ENCODE measurements around the gene TNRC6C.

The TNRC6C gene, protein sequence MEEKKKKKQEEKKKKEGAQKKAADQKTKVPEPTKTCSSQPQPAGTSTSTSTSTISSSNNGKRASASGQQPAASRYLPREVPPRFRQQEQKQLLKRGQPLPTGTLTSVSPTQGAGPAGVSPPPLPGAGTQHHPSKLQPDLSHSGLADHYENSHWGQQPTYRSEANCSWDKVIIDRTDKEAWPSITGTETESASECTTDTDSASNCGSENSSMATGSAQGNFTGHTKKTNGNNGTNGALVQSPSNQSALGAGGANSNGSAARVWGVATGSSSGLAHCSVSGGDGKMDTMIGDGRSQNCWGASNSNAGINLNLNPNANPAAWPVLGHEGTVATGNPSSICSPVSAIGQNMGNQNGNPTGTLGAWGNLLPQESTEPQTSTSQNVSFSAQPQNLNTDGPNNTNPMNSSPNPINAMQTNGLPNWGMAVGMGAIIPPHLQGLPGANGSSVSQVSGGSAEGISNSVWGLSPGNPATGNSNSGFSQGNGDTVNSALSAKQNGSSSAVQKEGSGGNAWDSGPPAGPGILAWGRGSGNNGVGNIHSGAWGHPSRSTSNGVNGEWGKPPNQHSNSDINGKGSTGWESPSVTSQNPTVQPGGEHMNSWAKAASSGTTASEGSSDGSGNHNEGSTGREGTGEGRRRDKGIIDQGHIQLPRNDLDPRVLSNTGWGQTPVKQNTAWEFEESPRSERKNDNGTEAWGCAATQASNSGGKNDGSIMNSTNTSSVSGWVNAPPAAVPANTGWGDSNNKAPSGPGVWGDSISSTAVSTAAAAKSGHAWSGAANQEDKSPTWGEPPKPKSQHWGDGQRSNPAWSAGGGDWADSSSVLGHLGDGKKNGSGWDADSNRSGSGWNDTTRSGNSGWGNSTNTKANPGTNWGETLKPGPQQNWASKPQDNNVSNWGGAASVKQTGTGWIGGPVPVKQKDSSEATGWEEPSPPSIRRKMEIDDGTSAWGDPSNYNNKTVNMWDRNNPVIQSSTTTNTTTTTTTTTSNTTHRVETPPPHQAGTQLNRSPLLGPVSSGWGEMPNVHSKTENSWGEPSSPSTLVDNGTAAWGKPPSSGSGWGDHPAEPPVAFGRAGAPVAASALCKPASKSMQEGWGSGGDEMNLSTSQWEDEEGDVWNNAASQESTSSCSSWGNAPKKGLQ (N-terminal part only)

DNA sequence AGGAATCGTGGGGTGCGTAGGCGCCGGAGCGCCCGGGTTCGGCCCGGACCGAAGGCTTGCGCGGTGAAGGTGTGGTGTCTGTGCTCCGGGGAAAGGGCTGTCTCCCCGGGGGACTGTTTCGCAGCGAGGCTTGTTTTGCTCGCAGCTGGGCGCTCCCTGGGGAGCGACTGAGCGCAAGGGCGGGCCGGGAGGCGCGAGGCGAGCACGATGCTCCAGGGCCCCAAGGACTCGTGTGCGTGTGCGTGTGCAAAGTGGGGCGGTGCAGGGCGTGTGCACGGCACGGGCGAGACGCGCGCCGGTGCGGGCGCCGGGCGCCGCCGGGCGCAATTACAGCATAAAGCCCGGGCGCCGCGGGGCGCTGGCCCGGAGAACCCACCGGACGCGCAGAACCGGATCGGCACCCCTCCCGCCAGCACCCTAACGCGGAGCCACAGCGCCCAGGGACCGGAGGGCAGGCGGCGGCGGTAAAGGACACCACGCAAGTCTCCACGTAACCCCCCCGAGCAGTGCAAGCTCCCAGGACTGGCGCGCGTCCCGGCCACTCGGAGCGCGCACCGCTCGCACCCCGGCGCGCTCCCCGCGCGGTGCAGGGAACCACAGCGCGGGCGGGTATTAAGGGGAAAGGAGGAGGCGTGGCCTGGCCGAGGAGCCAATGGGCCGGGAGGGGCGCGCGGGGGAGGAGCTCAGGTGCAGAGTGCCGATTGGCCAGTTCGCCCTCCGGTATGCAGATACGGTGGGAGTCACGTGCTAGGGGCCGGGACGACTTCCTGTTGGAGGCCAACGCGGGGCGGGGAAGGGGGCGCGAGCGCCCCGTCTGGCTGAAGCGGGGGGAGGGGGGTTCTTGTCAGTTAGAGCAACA, at the start of gene TNRC6C:
TSS of gene TNRC6C (plus strand) at position 847 of the 859 bp plus-strand sequence. CDS start 45,504 bp downstream, outside the sequence.
- TF ChIP-seq, protein P1, sequence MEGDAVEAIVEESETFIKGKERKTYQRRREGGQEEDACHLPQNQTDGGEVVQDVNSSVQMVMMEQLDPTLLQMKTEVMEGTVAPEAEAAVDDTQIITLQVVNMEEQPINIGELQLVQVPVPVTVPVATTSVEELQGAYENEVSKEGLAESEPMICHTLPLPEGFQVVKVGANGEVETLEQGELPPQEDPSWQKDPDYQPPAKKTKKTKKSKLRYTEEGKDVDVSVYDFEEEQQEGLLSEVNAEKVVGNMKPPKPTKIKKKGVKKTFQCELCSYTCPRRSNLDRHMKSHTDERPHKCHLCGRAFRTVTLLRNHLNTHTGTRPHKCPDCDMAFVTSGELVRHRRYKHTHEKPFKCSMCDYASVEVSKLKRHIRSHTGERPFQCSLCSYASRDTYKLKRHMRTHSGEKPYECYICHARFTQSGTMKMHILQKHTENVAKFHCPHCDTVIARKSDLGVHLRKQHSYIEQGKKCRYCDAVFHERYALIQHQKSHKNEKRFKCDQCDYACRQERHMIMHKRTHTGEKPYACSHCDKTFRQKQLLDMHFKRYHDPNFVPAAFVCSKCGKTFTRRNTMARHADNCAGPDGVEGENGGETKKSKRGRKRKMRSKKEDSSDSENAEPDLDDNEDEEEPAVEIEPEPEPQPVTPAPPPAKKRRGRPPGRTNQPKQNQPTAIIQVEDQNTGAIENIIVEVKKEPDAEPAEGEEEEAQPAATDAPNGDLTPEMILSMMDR (conservative IDR thresholded peaks at IDR 0.05) = no peak; the same call in 1 of the 2 replicates
- peak within 1 kb of the TSS; percentile 93 for H3K27ac ChIP-seq

DNA sequence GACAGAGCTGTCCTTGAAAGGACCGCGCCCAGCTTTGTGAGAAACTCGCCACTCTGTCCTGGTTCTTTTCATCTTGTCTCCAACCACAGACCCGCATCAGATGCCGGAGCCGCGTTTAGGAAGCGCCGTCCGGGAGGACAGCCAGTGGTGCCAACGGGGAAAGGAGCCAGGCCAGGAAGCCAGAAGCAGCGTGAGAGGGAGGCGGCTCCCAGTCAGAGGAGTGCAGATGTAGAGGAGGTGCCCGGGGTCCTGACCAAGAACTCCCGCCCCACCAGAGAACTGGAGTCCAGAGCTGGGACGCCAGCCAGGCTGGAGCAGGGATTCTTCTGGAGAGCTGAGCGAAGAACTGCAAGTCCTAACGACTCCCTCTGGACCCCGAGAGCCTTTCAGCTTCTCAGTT, 49.3 kb upstream of the TNRC6C start:
- TF ChIP-seq, protein P1 (conservative IDR thresholded peaks at IDR 0.05) = no peak
- H3K27ac ChIP-seq = no peak overlapping the region

DNA sequence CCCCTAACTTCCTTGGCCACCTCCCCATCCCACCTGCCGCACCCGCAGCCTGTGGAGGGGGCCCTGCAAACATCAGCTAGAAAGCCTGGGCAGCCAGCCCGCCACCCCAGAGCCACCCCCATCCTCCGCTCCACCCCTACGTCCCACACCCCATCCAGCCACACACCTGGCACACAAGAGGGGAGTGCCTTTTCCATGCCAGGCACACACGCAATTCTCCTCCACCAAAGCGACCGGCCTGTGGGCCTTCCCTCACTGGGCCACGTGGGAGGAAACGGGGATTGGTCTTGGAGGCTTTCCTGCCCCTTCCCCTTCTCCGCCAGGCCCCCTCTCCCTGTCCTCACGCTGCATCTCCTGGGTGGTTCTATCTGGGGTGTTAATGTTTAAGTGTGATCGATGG, 48.7 kb upstream of the TNRC6C start:
- H3K27ac ChIP-seq = no peak overlapping the region
- TF ChIP-seq, protein P1 (conservative IDR thresholded peaks at IDR 0.05) = no peak

DNA sequence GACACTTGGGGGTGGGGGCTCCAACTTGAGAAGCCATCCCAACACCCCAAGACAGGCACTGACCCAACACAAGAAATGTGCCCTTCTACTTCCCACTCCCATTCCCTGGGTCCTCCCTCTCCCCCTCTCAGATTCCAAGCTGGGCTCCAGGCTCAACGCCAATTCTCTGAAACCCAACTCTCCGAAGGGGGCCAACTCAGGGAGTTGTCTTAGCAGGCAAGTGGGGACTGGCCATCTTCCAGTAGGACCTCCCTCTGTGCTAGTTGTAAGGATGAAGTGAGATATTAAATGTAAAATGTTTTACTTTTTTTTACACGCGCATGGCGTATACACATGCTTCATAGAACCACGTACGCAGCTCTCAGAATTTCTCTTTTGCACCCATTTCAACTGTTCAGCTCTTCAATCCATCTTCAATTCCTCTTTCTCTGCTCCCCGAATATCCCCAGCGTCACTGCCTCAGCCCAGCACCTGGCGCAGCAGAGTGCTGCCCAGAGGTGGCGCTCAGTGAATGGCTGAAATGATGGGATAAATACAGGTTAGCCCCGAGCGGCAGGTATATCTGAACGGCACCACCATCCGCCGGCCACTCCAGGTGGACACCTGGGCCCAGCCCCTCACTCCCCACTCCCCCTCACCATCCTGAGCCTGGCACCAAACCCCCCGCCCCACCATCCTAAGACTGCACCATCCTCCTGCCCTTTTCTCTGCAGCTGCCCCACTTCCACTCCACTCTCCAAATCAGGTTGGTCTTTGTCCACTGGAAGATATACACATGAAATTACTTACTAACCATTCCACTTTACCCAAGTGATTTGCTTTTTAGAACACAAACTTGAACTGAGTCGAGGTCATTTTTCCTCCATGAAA, 43.9 kb upstream of the TNRC6C start:
- TF ChIP-seq, protein P1 (conservative IDR thresholded peaks at IDR 0.05) = peak; percentile 66

DNA sequence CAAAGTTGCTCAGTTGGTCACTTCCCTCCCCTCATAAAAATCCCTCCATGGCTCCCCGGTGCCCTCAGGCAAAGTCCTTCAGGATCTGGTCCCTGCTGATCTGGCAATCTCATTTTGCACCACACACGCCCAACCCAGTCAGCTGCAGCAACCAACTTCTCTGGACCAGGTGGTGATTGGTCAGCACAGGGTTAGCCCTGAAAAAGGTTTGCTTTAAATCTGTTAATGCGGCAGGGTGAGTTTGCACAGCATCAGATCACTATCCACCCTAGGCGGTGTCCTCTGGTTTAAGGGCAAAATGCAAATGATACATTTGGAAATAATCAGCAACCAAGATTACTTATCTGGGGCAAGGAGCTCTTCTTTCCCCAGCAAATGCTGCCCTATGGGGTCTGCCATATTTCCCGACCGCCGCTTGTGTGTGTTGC, 42.9 kb upstream of the TNRC6C start:
- peak overlapping the region; percentile 21; the same call in 1 of the 2 replicates for H3K27ac ChIP-seq
- TF ChIP-seq, protein P1 (conservative IDR thresholded peaks at IDR 0.05) = no peak

More for the DNA sequence above, 43.9 kb upstream of the TNRC6C start:
- no peak overlapping the region for H3K27ac ChIP-seq

DNA sequence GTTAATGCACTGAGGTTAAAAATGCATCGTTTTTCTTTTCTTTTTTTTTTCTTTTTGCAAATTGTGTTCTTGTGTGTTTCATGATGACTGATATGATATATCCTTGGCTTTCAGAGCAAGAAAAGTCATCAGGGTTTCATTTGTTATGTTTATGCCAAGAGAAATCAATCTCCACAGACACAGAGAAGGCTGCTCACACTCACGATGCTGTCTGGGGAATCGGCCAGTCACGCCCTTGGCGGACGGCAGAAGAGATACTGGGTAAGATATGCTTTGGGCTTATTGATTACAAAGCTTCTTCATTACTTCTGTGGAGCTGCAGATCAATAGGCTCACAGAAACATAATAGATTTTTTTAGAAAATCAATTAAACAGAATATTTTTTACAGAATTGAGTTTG, 42.2 kb upstream of the TNRC6C start:
- peak overlapping the region; percentile 21; the same call in 1 of the 2 replicates for H3K27ac ChIP-seq
- TF ChIP-seq, protein P1 (conservative IDR thresholded peaks at IDR 0.05) = no peak
